ENCODE results near the gene CKS2.

The CKS2 gene

DNA sequence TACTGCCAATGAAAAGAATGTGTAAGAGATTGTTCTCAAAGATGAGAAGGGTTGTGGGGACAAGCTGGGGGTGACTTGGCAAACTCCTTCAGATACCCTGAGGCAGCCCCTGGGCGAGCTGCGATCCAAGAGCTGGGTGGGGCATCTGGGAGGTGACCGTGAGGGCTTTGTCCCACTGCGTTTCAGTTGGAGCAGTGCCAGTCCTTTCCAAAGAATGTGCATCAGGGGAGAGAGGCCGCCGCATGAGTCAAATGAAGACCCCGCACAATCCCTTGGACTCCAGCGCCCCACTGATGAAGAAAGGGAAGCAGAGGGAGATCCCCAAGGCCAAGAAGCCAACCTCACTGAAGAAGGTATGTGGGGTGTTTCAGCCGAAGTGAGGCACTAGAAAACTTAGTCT lies 35.7 kb downstream of the CKS2 start:
- in situ Hi-C loops (cut with MboI; ENCODE audit: low sequenced_read_pairs): no loop called here

GRCh38 chr9:89347651-89348050 lies 36.7 kb downstream of the CKS2 start:
- in situ Hi-C loops (cut with MboI; ENCODE audit: low sequenced_read_pairs): no loop called here

DNA sequence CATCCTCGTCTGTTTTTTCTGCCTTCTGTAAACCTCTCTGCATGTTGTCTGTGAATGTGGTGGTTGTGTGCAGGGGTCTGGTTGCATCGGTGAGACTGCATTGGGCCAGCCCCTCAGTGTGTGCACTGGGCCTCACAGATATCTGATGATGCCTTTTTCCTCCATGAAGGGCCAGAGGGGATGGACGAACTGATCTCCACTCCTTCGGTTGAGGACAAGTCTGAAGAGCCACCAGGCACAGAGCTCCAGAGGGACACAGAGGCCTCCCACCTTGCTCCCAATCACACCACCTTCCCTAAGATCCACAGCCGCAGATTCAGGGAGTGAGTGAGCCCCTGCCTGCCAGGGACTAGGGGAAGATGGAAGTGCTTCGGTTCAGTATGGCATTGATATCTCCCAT lies 38.6 kb downstream of the CKS2 start:
- in situ Hi-C loops (cut with MboI; ENCODE audit: low sequenced_read_pairs): no loop called here

- in situ Hi-C loops (cut with MboI; ENCODE audit: low sequenced_read_pairs): no loop called here
Observed at GRCh38 chr9:89350988-89351557, 40.1 kb downstream of the CKS2 start.

- in situ Hi-C loops (cut with MboI; ENCODE audit: low sequenced_read_pairs): no loop called here
Observed at GRCh38 chr9:89351584-89352300, 40.7 kb downstream of the CKS2 start.

GRCh38 chr9:89352451-89352850 lies 41.5 kb downstream of the CKS2 start:
- in situ Hi-C loops (cut with MboI; ENCODE audit: low sequenced_read_pairs): no loop called here

GRCh38 chr9:89352874-89353649 lies 42.1 kb downstream of the CKS2 start:
- in situ Hi-C loops (cut with MboI; ENCODE audit: low sequenced_read_pairs): no loop called here

DNA sequence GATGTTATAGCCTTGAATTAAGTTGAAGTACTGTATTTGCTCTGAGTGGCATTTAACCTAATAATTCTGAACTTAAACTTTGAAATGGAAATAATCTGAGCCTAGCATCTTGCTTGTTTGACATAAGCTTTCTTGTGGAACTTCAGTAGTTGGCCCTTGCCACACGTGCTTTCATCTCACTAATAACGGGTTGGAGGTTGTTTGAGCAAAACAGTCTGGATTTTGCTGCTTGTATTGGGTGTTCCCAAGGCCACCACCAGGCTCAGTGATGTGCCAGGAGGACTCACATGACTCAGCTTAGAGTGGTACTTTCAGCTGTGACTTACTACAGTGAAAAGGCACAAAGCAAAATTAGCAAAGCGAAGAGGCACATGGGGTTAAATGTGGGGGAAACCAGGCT lies 43.0 kb downstream of the CKS2 start:
- in situ Hi-C loops (cut with MboI; ENCODE audit: low sequenced_read_pairs): no loop called here

DNA sequence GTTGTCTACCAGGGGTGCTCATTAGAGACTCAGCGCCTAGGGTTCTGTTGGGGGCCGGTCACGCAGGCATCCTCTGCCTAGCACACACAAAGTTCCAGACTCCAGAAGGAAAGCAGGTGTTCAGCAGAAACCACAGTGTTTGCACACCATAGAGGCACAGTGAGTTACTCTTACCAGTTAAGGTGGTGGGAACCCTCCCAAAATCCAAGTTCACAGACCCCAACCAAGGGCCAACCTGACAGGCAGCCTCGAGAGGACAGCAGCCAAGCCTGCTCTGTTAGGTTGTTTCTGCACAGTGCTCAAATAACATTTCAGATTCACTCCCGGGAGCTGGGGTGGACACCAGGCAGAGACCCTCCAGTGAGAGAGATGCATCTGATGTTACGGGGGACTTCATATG lies 43.5 kb downstream of the CKS2 start:
- in situ Hi-C loops (cut with MboI; ENCODE audit: low sequenced_read_pairs): no loop called here

DNA sequence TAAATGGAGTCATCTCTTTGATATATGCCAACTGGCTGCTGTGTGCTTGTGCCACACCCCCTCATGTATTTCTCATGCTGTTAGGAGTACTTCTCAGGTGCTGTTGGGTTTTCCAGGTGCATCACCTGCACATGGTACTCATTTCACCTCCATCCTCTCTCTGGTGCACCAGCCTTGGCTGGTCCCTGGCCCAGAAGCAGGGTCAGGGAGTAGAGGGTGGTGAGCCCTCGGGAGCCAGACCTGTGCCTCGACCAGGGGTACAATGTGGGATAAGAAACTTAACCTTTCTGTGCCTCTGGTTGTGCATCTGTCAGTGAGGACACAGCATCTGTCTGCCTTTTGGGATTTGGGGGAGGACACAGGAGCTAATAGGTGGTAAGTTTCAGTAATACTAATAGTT lies 45.8 kb downstream of the CKS2 start:
- in situ Hi-C loops (cut with MboI; ENCODE audit: low sequenced_read_pairs): no loop called here

GRCh38 chr9:89357331-89358197 lies 46.6 kb downstream of the CKS2 start:
- in situ Hi-C loops (cut with MboI; ENCODE audit: low sequenced_read_pairs): no loop called here

GRCh38 chr9:89358376-89358916 lies 47.5 kb downstream of the CKS2 start:
- in situ Hi-C loops (cut with MboI; ENCODE audit: low sequenced_read_pairs): no loop called here

GRCh38 chr9:89358985-89359384 lies 48.0 kb downstream of the CKS2 start:
- in situ Hi-C loops (cut with MboI; ENCODE audit: low sequenced_read_pairs): no loop called here

- in situ Hi-C loops (cut with MboI; ENCODE audit: low sequenced_read_pairs): no loop called here
Observed at GRCh38 chr9:89359751-89360261, 48.8 kb downstream of the CKS2 start.

DNA sequence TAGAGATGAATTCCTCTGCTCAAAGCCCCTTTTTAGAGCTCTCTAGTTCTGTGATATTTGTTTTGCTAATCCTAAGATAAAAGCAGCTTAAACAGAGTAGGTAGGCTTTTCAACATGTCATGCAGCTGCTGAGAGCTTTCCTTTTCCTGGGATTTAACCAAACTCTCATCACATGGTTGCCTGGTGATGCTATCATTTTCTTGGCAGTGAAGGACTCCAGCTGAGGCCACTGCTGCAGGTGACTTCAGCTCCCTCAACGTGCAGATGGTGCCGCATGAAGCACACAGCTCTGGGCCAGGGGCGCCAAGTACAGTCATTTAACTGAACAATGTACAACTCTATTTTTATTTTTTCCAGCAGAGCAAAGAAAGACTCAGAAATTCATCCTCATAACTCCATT lies 49.5 kb downstream of the CKS2 start:
- in situ Hi-C loops (cut with MboI; ENCODE audit: low sequenced_read_pairs): no loop called here

DNA sequence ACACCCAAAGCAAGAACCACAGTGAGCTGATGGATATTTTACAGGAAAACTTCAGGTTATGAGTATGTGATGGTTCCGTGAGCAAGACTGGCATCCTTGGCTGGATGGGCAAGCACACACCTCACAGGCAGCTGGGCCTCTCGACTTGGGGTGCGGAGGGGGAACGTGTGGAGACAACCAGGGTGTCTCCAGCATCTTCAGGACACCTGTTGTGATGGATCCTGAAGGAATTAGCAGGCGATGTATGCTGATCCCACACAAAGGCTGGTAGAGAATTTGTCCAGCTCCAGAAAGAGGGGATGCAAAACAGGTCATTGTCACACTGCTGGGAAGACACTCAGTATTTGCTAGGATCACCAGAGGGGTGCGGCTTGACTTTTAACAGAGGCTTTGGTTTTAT lies 50.0 kb downstream of the CKS2 start:
- in situ Hi-C loops (cut with MboI; ENCODE audit: low sequenced_read_pairs): no loop called here

DNA sequence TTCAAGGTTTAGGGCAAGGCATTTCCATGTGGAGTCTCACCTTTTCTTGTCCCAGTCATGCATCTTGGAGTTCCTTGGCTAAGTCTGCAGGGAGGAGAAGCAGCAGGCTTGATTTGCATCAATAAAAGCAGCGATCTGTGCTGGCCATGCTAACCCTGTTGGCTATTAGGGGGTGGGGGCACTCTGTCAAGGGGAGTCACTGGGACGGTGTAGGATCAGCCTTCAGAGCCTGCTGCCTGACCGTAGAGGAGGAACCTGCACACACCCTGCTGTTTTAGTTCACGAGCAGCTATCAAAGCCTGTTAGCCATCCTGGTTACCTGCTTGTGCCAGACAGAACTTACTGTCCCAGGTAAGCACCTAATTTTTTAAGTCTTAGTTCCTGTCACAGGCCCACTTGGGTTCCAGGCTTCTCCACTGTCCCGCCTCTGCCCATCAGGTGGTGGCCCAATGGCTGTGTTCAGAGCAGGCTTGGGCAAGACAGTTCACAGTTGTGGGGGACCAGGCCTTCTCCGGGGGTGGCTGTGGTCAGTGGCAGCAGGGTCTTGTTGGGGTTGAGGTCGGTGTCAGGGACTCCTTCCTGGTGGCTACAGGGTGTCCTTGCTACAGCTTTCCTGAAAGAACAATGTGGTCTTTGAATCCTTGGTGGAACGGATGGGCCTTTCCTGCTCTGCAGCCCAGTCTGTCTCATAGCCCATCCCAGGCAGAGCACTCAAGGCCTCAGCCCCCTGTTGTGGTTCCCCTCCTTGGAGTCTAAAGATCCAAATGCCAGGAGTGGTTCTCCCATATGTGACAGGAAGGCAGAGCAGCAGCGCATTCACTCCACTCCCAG lies 51.0 kb downstream of the CKS2 start:
- in situ Hi-C loops (cut with MboI; ENCODE audit: low sequenced_read_pairs): no loop called here

DNA sequence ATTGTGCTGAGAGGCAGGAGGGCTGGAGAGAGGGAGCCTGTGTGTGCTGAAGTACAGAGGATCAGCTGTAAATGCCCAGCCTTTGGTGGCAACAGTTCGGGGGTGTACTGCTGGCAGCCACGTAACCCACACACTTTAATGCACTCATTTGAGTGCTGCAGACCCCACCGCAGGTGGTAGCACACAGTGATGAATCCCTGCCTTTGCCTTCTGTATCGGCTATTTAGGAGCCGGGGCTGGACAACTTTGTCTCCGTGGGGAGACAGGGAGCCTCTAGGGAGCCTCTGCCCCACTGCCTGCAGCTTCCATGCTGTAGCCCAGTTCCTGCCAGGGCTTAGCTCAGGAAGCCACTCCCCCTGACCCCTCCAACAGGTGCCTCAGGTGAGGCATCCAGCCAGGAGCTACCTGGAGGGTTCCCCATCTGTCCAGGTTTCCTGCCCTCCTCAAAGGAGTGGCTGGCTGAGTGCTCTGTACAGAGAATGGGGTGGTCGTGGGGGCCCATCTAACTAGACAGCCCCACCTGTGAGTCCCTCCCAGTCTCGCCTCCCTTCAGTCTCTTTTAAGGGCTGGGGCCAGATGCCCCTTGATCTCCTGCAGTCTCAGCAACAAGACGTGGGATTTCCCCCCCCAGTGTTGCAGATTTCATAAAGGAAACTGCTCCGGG lies 51.8 kb downstream of the CKS2 start:
- in situ Hi-C loops (cut with MboI; ENCODE audit: low sequenced_read_pairs): no loop called here

DNA sequence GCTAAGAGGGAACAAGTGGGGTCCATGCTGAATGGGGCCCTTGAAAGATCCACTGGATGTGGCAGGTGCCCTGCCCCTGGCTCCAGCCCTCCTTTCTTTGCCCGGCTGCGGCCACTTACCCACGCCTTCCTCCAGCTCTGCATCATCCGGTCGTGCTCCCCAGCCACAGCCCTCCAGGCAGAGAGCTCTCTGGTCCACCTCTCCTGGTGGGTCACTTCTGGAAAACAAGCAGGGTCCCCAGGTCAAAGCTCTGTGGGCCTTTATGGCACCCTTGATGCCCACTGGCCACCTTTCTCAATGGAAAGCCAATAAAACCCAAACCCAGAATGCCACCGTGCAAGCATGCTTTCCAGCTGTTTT lies 52.3 kb downstream of the CKS2 start:
- in situ Hi-C loops (cut with MboI; ENCODE audit: low sequenced_read_pairs): no loop called here

Measured in HL-60/S4 treated with retinoic acid at 250 ng/mL for 4 days and 3 days (cell line).